HG03520 (cell line): Measurements from ENCODE around the gene SLC35B4.
A peak's percentile ranks its signal among the peaks of the same experiment; 100 is the strongest.
"Not testable (repeated sequence)": the region's sequence is repeated elsewhere in the genome, so short reads cannot be mapped to it uniquely, and the experiment has no call there.

Source experiments
- ATAC-seq: cut with Tn5 transposase; IDR thresholded peaks from one replicate; pipeline ENCODE4 v1.9.1; 2021; ENCODE audit warnings: mild to moderate bottlenecking, moderate library complexity; ENCODE audit not compliant: unreplicated experiment

Gene SLC35B4

DNA sequence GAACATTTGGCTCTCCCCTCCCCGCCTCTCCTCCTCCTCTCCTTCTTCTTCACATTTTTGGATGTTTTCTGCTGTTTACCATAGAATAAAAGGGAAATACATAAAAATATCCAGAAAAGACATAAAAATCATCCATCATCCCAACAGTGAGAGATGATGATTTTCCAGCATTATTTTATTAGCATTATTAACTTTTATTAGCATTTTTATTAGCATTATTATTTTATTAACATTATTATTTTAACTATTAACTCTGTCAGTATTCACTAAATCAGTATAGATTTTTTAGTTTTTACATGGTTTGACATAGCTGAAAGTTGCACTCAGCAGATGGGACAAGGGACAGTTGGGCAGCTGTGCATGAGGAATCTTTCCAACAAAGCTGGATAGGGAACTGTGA lies 16.2 kb upstream of the SLC35B4 start:
- ATAC-seq = no peak

DNA sequence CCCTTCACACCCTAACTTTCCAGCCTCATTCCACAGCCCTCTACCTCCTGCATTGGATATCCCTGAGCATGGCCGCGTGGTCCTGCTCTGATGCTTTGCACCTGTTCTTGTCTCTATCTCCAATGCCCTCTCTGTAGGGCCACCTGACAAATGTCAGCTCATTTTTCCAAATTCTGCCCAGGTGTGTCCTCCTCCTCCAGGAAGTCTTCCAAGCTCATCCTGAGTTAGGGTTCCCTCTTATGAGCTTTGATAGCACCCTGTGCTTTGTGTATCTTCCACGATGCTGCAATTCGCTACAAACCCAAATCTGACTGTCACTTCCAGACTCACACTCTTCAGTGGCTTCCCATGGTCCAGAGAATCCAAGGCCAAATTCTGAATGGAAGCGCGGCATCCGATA lies 14.7 kb upstream of the SLC35B4 start:
- ATAC-seq = no peak

DNA sequence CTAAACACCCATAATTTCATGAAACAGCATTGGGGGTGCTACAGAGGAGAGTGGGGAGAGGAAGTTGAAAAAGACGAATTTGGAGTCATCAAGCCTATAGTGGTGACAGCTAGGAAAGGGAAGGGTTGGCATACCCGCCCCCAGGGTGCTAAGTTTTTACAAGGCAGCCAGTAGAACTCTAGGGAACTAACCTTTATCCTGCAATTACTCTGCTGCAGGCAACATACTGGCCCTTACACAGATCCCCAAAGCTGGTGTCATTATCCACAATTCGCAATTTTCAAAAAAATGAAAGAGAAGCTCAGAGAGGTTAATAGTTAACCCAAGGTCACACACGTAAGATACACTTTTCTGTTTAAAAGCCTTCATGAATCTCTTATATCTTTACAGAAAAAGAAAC lies 14.2 kb upstream of the SLC35B4 start:
- ATAC-seq = no peak

DNA sequence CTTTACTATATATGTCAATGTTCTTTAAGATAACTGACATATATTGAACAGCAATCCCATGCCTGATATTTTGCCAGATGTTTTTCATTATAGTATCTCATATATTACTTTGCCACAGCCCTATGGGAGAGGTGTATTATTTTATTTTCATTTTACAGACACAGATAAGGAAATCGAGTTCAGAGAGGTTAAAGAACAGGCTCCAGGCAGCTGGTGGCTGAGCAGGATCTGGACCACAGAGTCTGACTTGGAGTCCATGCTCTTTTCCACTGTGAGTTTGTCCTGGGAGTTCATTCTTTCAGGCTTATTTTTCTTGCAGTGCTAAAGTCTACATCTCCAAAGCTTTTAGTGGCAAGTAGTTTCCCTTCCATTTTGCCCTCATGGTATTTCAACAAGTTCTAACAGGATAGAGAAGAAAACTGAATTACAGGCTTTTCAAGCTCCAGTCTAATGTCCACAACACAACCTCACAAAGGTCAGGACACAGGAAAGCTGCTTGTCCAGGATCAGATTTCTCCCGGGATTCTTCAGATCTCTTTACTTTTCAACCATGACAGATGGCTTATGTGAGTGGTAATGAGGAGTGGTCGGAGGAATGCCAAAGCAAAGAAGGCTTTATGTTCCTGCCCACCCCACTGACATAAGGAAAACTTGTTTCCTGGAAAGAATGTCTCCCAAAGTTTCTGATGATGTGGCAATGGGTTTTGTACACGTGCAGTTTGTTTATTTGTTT lies 13.1 kb upstream of the SLC35B4 start:
- ATAC-seq = no peak

DNA sequence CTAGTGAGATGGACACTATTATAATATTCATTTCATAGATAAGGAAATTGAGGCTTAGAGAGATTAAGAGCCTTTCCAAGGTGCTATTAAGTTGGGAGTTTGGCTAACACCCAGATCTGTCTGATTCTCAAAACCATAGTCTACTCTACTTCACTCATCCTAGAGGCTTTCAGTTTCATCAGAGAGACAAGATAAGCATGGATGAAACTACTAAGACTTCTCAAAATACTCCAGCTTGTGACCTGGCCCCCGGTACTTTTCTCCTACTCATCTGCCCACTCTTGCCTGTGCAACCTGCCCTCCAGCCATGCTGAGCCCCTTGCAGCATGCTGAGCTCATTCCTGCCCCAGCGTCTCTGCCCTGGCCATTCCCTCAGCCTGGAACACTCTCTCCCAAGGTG lies 12.2 kb upstream of the SLC35B4 start:
- no peak for ATAC-seq

DNA sequence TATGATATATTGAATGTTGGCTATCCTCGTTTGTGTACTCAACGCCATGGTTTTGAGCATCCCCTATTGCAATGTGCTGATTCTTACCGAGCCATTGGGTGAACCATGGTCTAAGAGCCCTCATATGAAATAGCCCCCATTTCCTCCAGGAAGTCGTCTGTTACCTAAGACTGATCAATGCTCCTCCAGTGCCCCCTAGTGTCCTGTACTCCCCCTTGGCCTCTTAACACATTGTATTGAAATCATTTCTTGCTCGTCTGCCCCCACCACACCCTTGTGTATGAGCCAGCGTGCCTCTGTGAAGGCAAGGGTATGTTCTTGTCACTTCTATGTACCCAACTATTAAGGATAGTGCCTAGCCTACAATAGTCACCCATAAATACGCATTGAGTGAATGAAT lies 11.2 kb upstream of the SLC35B4 start:
- no peak for ATAC-seq

DNA sequence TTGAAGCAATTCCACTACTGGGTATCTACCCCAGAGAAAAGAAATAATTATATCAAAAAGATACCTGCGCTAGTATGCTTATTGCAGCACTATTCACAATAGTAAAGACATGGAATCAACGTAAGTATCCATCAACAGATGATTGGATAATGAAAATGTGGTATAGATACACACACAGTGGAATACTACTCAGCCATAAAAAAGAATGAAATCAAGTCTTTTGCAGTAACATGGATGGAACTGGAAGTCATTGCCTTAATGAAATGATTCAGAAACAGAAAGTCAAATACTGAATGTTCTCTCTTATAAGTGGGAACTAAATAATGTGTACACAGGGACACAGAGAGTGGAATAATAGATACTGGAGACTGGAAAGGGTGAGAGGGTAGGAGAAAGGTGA lies 7.4 kb upstream of the SLC35B4 start:
- no peak for ATAC-seq

DNA sequence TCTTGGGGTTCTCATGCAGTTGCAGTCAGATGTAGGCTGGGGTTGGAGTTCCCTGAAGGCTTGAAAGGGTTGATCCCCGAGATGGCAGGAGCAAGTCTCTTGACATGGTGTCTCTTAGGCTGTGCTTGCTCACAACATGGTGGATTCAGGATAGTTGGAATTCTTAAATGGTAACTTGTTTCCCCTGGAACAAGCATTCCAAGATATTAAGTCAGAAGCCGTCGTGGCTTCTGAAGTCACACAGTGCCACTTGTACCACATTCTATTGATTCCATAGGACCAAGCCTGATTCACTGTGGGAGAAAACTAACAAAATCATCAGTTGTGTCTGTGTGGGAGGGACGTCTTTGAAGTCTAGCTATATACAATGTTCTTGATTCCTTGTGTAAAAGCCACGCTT lies 3.5 kb upstream of the SLC35B4 start:
- ATAC-seq = no peak

DNA sequence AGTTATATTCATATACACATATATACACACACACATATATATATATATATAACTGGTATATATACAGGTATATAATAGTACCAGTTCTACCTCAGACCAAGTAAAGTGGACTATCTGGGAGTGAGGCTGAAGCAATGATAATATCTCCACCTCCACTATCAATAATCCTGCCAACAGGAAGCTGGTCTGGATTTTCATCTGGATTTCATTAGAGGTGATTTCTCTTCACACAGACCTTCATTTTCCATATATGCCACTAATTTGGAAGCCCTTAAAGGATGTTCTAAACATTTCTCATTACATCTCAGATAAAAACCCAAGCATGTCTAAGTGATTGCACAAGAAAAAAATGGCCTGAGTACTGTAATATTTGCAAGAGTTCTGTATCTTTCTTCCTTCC lies 1.7 kb upstream of the SLC35B4 start:
- ATAC-seq = no peak

DNA sequence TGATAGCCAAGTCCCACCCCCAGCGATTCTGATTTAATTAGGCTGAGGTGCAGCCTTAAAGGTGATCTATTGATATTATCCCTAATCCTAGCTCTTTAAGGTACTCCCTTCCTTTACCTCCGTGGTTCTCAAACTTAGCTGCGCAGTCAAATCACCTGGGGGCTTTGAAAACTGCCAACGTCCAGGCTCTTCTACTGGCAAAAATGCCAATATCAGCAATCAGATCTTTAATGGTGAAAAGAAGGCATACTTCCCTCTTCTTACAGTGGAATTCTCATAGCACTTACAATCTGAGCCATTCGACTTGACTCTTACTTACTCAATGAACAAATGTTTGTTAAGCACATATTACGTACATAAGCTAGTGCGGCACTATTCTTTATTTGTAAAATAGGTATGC lies 704 bp upstream of the SLC35B4 start:
- ATAC-seq = no peak

DNA sequence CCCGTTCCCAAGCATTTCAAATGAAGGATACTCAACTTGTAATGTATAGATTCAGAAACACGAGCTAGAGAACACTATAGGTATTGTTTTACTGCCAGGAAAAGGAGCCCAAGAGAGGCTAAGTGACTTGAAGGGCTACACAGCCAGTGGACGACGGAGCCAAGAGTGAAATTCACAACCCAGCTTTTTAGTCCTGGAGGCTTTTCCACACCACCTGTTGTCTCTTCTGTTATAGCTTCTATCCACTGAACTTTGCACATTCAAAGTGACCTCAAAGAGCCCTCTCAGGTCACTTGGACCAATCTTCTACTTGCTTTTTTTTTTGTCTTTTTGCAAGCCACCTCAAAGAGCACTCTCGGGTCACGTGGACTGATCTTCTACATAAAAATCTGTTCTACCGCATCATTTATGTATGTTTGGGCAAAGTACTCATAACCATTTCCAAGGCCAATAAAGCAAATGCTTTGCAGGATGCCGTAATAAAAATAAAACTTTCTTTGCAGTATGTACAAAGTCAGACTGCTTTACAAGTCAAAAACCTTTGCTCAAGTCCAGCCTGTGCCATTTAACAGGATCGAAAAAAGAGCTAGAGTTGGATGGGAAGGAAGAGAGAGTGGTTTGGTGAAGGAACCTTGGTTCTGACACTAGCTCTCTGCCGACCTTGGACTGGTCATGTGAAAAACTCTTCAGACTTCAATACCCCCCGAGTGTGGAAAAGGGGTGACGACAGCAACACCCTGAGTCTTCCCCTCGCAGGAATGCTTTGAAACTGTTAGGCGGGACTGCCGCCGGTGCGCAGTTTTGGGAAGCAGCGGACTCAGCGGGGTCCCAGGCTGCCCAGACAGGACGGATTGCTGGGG lies 821 bp downstream of the SLC35B4 start:
- ATAC-seq = peak; percentile 1

DNA sequence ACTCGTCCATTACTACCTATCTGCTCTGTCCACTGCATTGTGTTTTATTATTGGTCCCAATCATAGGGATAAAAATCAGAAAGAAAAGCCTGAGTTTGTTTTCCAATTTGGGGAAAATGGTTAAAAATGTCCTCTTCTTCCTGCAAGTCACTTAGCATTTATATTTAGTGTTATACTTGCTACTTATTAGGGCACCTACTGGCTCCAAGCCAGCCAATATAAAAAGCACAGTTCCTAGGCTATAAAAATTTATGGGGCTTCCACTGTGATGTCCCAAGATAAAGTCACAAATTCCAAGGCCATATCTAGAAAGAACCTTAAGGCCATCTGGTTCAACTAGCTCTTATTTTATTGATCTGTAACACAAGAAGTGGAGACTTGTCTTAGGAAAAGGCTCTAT lies 3.2 kb downstream of the SLC35B4 start:
- ATAC-seq = no peak

DNA sequence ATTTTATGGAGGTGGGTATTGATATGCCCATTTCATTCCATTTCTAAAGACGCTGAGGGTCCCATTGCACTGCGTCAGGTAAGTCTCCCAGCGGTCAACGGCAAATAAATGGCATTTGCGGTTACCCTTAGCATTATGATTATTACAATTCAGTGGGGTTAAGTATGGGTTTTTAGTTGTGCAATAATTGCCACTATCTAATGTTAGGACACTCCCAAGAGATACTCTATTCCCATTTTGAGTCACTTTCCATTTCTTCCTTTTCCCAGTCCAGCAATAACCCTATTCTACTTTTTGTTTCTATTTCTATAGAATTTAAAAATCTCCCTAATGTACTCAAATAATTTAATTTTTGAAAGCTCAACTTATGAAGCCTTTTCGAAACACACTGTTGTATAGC lies 4.0 kb downstream of the SLC35B4 start:
- no peak for ATAC-seq

DNA sequence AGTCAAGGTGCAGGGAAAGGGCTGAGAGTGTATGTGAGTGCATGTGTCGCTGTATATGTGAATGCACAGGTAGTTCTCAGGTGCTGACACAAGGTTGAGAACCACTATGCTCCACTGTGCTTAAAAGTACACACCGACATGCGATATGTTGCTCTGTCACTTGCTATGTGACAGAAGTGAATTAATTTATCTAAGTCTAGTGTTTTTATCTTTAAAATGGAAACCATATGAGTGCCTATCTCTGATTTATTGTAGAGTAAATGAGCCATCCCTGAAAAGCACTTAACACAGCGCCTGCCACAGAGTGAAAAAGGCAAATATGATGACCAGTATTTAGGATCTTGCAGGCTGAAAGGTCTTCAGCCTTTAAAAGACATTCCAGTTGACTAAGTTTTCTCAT lies 4.9 kb downstream of the SLC35B4 start:
- no peak for ATAC-seq

DNA sequence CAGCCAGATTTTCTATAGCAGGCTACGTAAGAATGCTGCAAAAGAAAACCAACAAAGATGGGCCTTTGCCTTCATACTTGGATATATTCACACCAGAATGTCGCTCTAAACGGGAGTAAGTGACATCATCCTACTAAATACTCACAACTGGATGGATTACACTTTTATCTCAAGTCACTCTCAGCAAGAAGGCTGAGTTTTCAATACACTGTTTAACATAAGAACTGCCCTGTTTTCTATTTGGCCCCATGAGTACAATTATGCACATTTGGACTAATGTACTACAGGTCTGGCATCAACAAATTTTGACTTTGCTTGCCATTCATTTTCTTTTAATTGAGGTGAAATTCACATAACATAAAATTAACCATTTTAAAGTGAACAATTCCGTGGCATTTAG lies 8.2 kb downstream of the SLC35B4 start:
- no peak for ATAC-seq

DNA sequence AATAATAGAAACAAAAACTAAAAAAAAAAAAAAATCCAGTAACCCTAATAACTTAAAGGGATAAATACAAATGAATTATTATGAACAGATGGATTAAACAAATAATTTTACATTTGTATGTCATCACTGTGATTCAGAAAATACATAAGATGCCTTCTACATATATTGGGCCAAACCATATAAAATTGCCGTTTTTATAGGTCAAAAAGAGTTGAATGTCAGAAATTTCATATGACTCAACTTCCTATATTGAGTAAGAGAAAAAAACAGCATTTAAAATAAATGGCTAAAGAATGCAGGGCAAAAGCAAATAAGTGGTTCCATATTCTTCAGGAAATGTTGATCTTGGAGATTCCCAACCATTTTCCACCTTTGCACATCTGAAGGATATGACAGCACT lies 9.4 kb downstream of the SLC35B4 start:
- ATAC-seq = no peak

DNA sequence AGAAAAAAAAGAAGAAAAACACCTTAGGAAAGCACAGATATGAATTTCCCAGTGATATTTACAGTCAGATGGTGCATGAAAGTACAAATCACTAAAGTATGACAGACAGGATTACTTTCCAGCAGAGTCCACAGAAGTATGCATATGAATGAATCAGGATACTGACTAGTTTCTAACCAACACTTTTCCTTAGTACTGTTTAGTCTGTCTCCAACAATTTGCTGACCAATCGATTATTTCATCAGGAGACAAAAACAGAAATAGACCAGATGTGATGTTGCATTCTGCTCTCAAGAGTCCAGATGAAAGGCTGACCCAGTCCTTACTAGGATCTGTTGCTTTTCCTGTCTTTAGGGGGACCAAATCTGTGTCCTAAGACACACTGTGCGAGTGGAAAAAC lies 14.6 kb downstream of the SLC35B4 start:
- no peak for ATAC-seq

DNA sequence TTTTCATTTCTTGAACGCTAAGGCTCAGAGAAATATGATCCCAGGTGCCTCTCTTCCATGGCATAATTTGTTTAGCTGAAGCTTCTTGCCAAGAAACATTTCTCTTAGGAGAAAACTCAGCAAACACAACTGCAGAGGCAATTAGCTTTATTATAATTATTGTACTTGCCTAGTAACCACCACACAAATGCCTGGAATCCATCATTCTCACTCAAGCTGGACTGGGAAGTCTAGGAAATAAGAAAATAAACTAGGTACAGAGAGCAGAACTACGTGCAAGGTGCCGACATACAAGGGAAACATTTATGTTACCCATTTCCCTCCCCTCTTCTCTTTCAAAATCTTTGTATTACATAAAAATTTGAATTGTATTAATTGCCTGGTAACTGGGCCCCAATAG lies 15.1 kb downstream of the SLC35B4 start:
- no peak for ATAC-seq

DNA sequence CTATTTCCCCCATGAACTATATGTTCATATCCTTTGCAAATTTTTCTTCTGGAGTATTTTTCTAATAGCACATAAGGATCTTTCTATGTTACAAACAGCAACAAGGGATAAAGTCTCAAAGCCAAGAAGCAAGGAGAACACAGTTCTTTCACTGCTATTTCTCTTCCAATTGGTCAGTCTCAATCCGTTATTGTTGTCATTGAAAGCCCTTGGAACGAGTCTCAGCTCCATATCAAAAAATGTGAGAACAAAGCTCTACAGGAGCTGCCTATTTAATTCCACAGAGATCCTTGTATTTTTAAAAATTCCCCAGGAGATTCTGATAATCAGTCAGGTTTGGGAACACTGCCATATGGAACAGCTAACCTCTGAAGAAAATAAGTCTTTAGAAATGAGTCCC lies 15.7 kb downstream of the SLC35B4 start:
- ATAC-seq = no peak

DNA sequence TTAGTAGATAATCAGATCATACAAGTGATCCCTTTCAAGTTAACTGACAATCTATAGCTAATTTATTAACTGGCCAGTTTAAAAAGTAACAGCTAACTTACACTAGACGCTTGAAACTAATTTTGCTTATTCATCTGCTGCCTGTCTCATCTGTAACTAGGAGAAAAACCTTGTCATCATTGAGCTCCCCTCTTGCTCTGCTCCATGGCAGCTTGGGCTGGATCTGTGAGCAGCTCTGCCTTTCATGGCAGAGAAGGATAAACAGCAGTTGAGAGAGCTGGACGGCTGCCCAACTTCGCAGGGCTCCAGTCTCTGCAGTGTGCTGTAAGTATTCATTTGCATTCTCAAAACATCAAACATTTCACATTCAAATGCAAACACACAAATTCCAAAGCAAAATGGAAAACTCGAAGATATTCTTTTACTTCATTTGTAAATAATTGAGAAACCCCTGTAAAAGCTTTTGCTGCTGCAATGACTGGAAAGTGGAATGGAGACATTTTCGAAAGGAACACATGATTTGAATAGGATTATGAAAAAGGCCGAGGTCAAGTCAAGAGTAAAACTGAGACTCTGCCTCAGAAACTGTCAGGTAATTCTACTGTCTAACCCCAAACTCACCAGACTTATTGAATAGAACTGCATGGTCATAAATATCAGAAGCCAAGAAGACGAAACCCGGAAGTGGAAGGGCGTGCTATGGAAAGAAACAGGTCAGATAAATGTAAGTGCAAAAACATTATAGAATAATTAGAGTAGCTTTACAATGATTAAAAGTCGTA lies 17.6 kb downstream of the SLC35B4 start:
- ATAC-seq = no peak

DNA sequence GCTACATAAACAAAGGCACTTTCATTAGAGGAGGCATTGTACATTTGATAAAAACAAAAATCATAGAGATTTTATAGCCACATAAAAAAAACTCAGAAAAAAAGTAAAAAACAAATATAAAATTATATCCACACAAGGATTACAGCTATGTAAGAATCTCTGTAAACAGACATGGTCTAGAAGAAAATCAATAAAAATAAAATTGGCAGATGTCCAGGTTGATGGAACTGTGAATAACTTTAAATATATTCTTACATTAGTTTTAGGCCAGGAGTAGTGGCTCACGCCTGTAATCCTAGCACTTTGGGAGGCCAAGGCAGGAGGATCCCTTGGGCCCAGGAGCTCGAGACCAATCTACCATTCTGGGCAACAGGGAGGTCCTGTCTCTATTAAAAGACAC lies 19.2 kb downstream of the SLC35B4 start:
- no peak for ATAC-seq

DNA sequence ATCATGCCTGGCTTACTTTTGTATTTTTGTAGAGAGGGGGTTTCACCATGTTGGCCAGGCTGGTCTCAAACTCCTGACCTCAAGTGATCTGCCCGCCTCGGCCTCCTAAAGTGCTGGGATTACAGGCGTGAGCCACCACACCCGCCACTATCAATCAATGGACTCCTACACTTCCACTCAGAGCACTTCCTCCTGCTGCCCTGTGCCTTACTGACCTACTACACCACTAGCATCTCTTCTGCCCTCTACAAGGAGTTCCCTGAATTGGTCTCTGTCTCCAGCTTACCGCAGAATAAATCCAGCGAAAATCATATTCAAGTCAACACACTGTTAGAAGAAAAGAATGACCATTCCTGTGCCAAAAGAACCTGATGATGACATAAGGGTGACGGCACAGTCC lies 20.7 kb downstream of the SLC35B4 start:
- not testable (repeated sequence) for ATAC-seq
